A549 (cell line): ENCODE measurements around the gene RBM24. TPM values are rescaled to one million over a fixed set of nuclear protein-coding genes. Genes with fewer than 3 reads are reported as not detected.

Experiments used
- ATAC-seq, 2 experiments: fragments of 200-7000 bp in 1 of 2; fragments of >200 bp in 1 of 2; cut with Nextera tagmentation in 1 of 2; cut with Tn5 transposase in 1 of 2; 3 replicates each; pipeline versions ENCODE4 v1.8.0 to v1.9.1; 2018 to 2020; ENCODE audit warnings: mild to moderate bottlenecking in 1 of 2, moderate library complexity in 1 of 2
- CTCF ChIA-PET: fragments of 300-600 bp; sonication (Branson Sonifier 250); formaldehyde crosslinking; extraction: SDS; loops from one replicate; lab custom pipeline; 2021; ENCODE audit warnings: antibody characterized with exemption, inconsistent platforms; lab: Yijun Ruan, JAX
- POLR2A ChIA-PET: fragments of 350-600 bp; formaldehyde crosslinking; extraction: SDS; loops from one replicate; lab custom pipeline; 2021; ENCODE audit warnings: antibody characterized with exemption, inconsistent platforms; lab: Yijun Ruan, JAX
- DNase-seq, 2 experiments: peaks; one replicate each; pipeline versions ENCODE4 v3.0.0 to v3.0.0-alpha.2; 2011 to 2016; ENCODE audit warnings: low read depth in 1 of 2, low spot score in 1 of 2
- FAIRE-seq: peaks from 2 replicates; lab custom pipeline; 2011; peaks lifted over from hg19 to GRCh38; lab: Jason Lieb, UNC
- H3K27ac ChIP-seq, 2 experiments: fragments of >200 bp; sonication (Bioruptor Twin); formaldehyde crosslinking; 3 replicates each; pipeline ENCODE4 v1.5.1; 2016 to 2017
- H3K4me1 ChIP-seq: fragments of >200 bp; sonication (Bioruptor Twin); formaldehyde crosslinking; 3 replicates; pipeline ENCODE4 v1.6.1; 2016
- H3K4me2 ChIP-seq: fragments of >200 bp; sonication (Bioruptor Twin); formaldehyde crosslinking; 3 replicates; pipeline ENCODE4 v1.6.1; 2016
- H3K4me3 ChIP-seq: fragments of >200 bp; sonication (Bioruptor Twin); formaldehyde crosslinking; 3 replicates; pipeline ENCODE4 v1.5.1; 2016
- H3K9me3 ChIP-seq: fragments of >200 bp; sonication (Bioruptor Twin); formaldehyde crosslinking; 3 replicates; pipeline ENCODE4 v1.6.1; 2016
- CBX2 ChIP-seq: fragments of 200-600 bp; sonication (generic); IDR thresholded peaks from 2 replicates; pipeline ENCODE4 v1.6.1; 2016; ENCODE audit warnings: low read depth, mild to moderate bottlenecking, borderline replicate concordance
- E2F6 ChIP-seq: IDR thresholded peaks from 2 replicates; pipeline ENCODE4 v1.6.1; 2012; ENCODE audit warnings: low read depth, borderline replicate concordance
- EHF ChIP-seq: fragments of 250-450 bp; sonication (Bioruptor Pico); IDR thresholded peaks from 2 replicates; pipeline ENCODE4 v1.5.0; 2020; ENCODE audit warnings: mild to moderate bottlenecking
- ESRRA ChIP-seq: fragments of 150-350 bp; IDR thresholded peaks from 2 replicates; pipeline ENCODE4 v1.6.1; 2014; ENCODE audit warnings: mild to moderate bottlenecking, low read length, borderline replicate concordance
- FOXS1 ChIP-seq: fragments of 250-450 bp; sonication (Bioruptor Pico); IDR thresholded peaks from 2 replicates; pipeline ENCODE4 v1.5.0; 2020; ENCODE audit warnings: mild to moderate bottlenecking, moderate library complexity
- HES2 ChIP-seq: fragments of >200 bp; sonication (Bioruptor Twin); formaldehyde crosslinking; IDR thresholded peaks from 2 replicates; pipeline ENCODE4 v1.6.1; 2016
- HEYL ChIP-seq: fragments of 250-450 bp; sonication (Bioruptor Pico); IDR thresholded peaks from 2 replicates; pipeline ENCODE4 v1.8.0; 2021; ENCODE audit warnings: mild to moderate bottlenecking, moderate library complexity
- JUN ChIP-seq, 2 experiments: fragments of >200 bp; sonication (Bioruptor Twin); formaldehyde crosslinking; IDR thresholded peaks; 2 replicates in 1 of 2; 3 replicates in 1 of 2; pipeline ENCODE4 v1.6.1; 2016 to 2017
- KDM5A ChIP-seq: fragments of 200-600 bp; sonication (generic); IDR thresholded peaks from 2 replicates; pipeline ENCODE4 v1.6.1; 2016; ENCODE audit warnings: antibody characterized with exemption, mild to moderate bottlenecking
- MAX ChIP-seq: IDR thresholded peaks from 2 replicates; pipeline ENCODE4 v1.6.1; 2012
- PHF8 ChIP-seq: fragments of 200-600 bp; sonication (generic); IDR thresholded peaks from 2 replicates; pipeline ENCODE4 v1.6.1; 2016; ENCODE audit warnings: low read depth, mild to moderate bottlenecking, antibody characterized with exemption, moderate library complexity, borderline replicate concordance
- POLR2AphosphoS2 ChIP-seq: conservative IDR thresholded peaks from 2 replicates; pipeline ENCODE4 v1.6.1; 2012; ENCODE audit warnings: low read length, improper control_type of control experiment, inconsistent platforms
- RNF2 ChIP-seq: fragments of 200-600 bp; sonication (generic); IDR thresholded peaks from 2 replicates; pipeline ENCODE4 v1.6.1; 2016; ENCODE audit warnings: low read depth, mild to moderate bottlenecking, antibody characterized with exemption, moderate library complexity, borderline replicate concordance
- SMC3 ChIP-seq: fragments of >200 bp; sonication (Bioruptor Twin); formaldehyde crosslinking; IDR thresholded peaks from 3 replicates; pipeline ENCODE4 v1.6.1; 2018; ENCODE audit warnings: inconsistent platforms
- SREBF2 ChIP-seq: fragments of 450-650 bp; IDR thresholded peaks from 2 replicates; pipeline ENCODE4 v1.6.1; 2014; ENCODE audit warnings: mild to moderate bottlenecking, moderate library complexity
- TFCP2L1 ChIP-seq: fragments of 250-450 bp; sonication (Bioruptor Pico); IDR thresholded peaks from 2 replicates; pipeline ENCODE4 v1.5.0; 2021; ENCODE audit warnings: mild to moderate bottlenecking
- USF2 ChIP-seq: fragments of 450-650 bp; IDR thresholded peaks from 2 replicates; pipeline ENCODE4 v1.6.1; 2014; ENCODE audit warnings: antibody characterized with exemption
- ZFP36 ChIP-seq: fragments of 450-650 bp; IDR thresholded peaks from 2 replicates; pipeline ENCODE4 v1.6.1; 2014; ENCODE audit warnings: borderline replicate concordance; ENCODE audit not compliant: partially characterized antibody
- WGBS: methylation state at CpG from one replicate; pipeline ENCODE4 v1.1.6; 2017; ENCODE audit errors: missing lambda C conversion rate; 5-methylcytosine and 5-hydroxymethylcytosine counted together
- polyA plus RNA-seq, 4 experiments: library from polyadenylated mRNA; depleted of rRNA in 3 of 4; stranded (reverse); fragments of >200 nt; fragmentation: RNase III in 1 of 4; extraction: RNeasy Plus Mini Kit Qiagen cat#74134 plus additional on column Dnase treatment in 1 of 4; gene quantifications; 2 replicates in 3 of 4; 3 replicates in 1 of 4; pipeline ENCODE4 v1.2.3, GENCODE V29; 2011 to 2017
- TF ChIP-seq, protein P1 (sequence below): fragments of 250-450 bp; sonication (Bioruptor Pico); IDR thresholded peaks from 2 replicates; pipeline ENCODE4 v1.5.0; 2021; ENCODE audit warnings: mild to moderate bottlenecking, moderate library complexity, borderline replicate concordance
- TF ChIP-seq, protein P2 (sequence below): fragments of >200 bp; sonication (Bioruptor Twin); formaldehyde crosslinking; IDR thresholded peaks from 3 replicates; pipeline ENCODE4 v1.5.1; 2016

Gene RBM24
- polyA plus RNA-seq, 2 of the 4 experiments (the other 2 are of a cell fraction) = 13.7 to 27.5 TPM

DNA sequence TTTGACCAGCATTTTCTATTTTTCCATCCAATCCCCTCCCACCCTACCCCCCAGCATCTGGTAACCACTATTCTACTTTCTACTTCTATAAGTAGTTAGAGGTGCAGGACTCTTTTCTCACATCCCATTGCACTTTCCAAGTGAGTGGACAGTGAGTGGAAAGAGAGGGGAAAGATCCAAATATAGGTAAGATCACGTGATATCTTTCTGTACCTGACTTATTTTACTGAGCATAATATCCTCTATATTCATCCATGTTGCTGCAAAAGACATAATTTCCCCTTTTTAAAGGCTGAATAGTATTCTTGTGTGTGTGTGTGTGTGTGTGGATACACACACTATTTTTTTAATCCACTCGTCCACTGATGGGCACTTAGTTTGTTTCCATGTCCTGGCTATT lies 18.1 kb downstream of the RBM24 start:
- Histone ChIP-seq H3K27ac (no peak overlapping the region), H3K4me1 (no peaks in the 10 kb centered on the region), H3K4me3 (no peak overlapping the region), H3K9me3 (no peaks in the 10 kb centered on the region), H3K4me2 (no peak overlapping the region)
- TF ChIP-seq POLR2AphosphoS2 (no peak), ZFP36 (no peak), E2F6 (no peak), SMC3 (no peak), FOXS1 (no peak), HES2 (no peak), SREBF2 (no peak), JUN (IDR thresholded peaks at IDR 0.05) (no peak), HEYL (CRISPR knock-in tag) (no peak), MAX (no peak), EHF (no peak), TFCP2L1 (CRISPR knock-in tag) (no peak), USF2 (no peak), CBX2 (no peak), RNF2 (no peak), KDM5A (no peak), PHF8 (no peak), ESRRA (no peak)
- TF ChIP-seq, protein P1, sequence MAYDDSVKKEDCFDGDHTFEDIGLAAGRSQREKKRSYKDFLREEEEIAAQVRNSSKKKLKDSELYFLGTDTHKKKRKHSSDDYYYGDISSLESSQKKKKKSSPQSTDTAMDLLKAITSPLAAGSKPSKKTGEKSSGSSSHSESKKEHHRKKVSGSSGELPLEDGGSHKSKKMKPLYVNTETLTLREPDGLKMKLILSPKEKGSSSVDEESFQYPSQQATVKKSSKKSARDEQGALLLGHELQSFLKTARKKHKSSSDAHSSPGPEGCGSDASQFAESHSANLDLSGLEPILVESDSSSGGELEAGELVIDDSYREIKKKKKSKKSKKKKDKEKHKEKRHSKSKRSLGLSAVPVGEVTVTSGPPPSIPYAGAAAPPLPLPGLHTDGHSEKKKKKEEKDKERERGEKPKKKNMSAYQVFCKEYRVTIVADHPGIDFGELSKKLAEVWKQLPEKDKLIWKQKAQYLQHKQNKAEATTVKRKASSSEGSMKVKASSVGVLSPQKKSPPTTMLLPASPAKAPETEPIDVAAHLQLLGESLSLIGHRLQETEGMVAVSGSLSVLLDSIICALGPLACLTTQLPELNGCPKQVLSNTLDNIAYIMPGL (CRISPR knock-in tag) = no peak
- ATAC-seq (no peak), FAIRE-seq (no peak), DNase-seq (no peak)
- ChIA-PET CTCF (no interaction called here), POLR2A (no interaction called here)
- 89% methylated on average over 2 of the region's 2 CpGs for WGBS

DNA sequence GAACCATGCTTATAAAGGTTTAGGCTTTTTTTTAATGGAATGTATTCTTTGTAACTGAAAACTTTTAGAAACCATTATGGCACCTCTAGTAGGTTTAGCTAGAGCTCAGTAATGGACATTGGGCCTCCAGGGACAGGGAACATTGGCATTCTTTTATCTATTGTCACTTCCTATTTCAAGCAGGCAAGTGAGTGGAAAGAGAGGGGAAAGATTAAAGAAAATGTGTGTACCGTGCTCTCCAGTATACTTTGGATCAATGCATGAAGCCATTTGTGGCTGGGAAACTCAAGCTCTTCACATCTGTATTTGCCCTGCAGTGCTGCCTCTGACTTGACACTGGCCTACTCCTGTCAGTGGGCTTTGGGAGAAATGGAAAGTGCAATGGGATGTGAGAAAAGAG lies 18.6 kb downstream of the RBM24 start:
- CTCF ChIA-PET = no interaction called here
- POLR2A ChIA-PET = no interaction called here
- no peak for FAIRE-seq
- whole genome bisulfite sequencing = 95% methylated on average over 1 of the region's 1 CpG
- TF ChIP-seq, protein P2, sequence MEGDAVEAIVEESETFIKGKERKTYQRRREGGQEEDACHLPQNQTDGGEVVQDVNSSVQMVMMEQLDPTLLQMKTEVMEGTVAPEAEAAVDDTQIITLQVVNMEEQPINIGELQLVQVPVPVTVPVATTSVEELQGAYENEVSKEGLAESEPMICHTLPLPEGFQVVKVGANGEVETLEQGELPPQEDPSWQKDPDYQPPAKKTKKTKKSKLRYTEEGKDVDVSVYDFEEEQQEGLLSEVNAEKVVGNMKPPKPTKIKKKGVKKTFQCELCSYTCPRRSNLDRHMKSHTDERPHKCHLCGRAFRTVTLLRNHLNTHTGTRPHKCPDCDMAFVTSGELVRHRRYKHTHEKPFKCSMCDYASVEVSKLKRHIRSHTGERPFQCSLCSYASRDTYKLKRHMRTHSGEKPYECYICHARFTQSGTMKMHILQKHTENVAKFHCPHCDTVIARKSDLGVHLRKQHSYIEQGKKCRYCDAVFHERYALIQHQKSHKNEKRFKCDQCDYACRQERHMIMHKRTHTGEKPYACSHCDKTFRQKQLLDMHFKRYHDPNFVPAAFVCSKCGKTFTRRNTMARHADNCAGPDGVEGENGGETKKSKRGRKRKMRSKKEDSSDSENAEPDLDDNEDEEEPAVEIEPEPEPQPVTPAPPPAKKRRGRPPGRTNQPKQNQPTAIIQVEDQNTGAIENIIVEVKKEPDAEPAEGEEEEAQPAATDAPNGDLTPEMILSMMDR = no peak
- TF ChIP-seq FOXS1 = no peak
- TF ChIP-seq, all 56 proteins: peak for 0
- Histone ChIP-seq H3K4me2 (no peak overlapping the region), H3K27ac (no peak overlapping the region), H3K9me3 (no peaks in the 10 kb centered on the region), H3K4me1 (no peaks in the 10 kb centered on the region), H3K4me3 (no peak overlapping the region)
- ATAC-seq (no peak), DNase-seq (no peak)
